GM18861 (cell line): ENCODE data around the gene ASXL3.
A peak's percentile ranks its signal among the peaks of the same experiment; 100 is the strongest.

Source experiments
- ATAC-seq: cut with Tn5 transposase; IDR thresholded peaks from one replicate; pipeline ENCODE4 v1.9.1; 2021; ENCODE audit not compliant: unreplicated experiment

ASXL3 gene

GRCh38 chr18:33577685-33578517 is at the start of gene ASXL3:
Gene ASXL3, plus strand, starts transcription at chr18:33578219. Its CDS starts 413 bp downstream, at chr18:33578632.
- ATAC-seq, result no peak

GRCh38 chr18:33532978-33533377 is 45.0 kb upstream of the ASXL3 start:
- no peak for ATAC-seq

- no peak for ATAC-seq
Measured at GRCh38 chr18:33536904-33537303, 41.1 kb upstream of the ASXL3 start.

- ATAC-seq, result no peak
Measured at GRCh38 chr18:33538418-33539042, 39.5 kb upstream of the ASXL3 start.

- ATAC-seq, result no peak
Measured at GRCh38 chr18:33540392-33540791, 37.6 kb upstream of the ASXL3 start.

- ATAC-seq, result no peak
Measured at GRCh38 chr18:33541316-33541715, 36.7 kb upstream of the ASXL3 start.

- no peak for ATAC-seq
Measured at GRCh38 chr18:33556846-33557245, 21.2 kb upstream of the ASXL3 start.

GRCh38 chr18:33557706-33558105 is 20.3 kb upstream of the ASXL3 start:
- no peak for ATAC-seq

- ATAC-seq, result no peak
Measured at GRCh38 chr18:33558529-33558928, 19.5 kb upstream of the ASXL3 start.

GRCh38 chr18:33560686-33561370 is 17.2 kb upstream of the ASXL3 start:
- ATAC-seq, result peak; percentile 87

GRCh38 chr18:33562741-33563140 is 15.3 kb upstream of the ASXL3 start:
- ATAC-seq, result no peak

- ATAC-seq, result no peak
Measured at GRCh38 chr18:33567705-33568104, 10.3 kb upstream of the ASXL3 start.

GRCh38 chr18:33571998-33572787 is 5.8 kb upstream of the ASXL3 start:
- no peak for ATAC-seq

GRCh38 chr18:33573193-33573592 is 4.8 kb upstream of the ASXL3 start:
- ATAC-seq, result no peak

- no peak for ATAC-seq
Measured at GRCh38 chr18:33575451-33575850, 2.6 kb upstream of the ASXL3 start.

GRCh38 chr18:33576999-33577646 is 896 bp upstream of the ASXL3 start:
- ATAC-seq, result no peak

- ATAC-seq, result no peak
Measured at GRCh38 chr18:33578518-33579348, 714 bp downstream of the ASXL3 start.

- ATAC-seq, result no peak
Measured at GRCh38 chr18:33579349-33580215, 1.6 kb downstream of the ASXL3 start.

GRCh38 chr18:33580546-33580945 is 2.5 kb downstream of the ASXL3 start:
- ATAC-seq, result no peak
